PC-3 (cell line): ENCODE data around the gene PDS5B. TPM values are rescaled to one million over a fixed set of nuclear protein-coding genes. Genes with fewer than 3 reads are reported as not detected.
A peak's percentile ranks its signal among the peaks of the same experiment; 100 is the strongest.

Source experiments
- ATAC-seq: fragments of 200-7000 bp; cut with Tn5 transposase; 2 replicates; pipeline ENCODE4 v1.9.1; 2020; ENCODE audit warnings: mild to moderate bottlenecking, moderate library complexity
- BruUV-seq: library from RNA; stranded (reverse); fragments of 400-500 nt; replicated peaks from 2 replicates; lab custom pipeline; 2021; lab: Mats Ljungman, UMichigan
- CTCF ChIA-PET: fragments of 300-600 bp; sonication (Branson Sonifier 250); formaldehyde crosslinking; loops from one replicate; lab custom pipeline; 2022; ENCODE audit warnings: antibody characterized with exemption; lab: Charles Lee
- POLR2A ChIA-PET: fragments of 300-600 bp; sonication (Branson Sonifier 250); formaldehyde crosslinking; loops from one replicate; lab custom pipeline; 2022; ENCODE audit warnings: antibody characterized with exemption; ENCODE audit not compliant: unreplicated experiment; lab: Charles Lee
- DNase-seq: peaks from one replicate; pipeline ENCODE4 v3.0.0-alpha.2; 2015
- H2AFZ ChIP-seq: fragments of 300-600 bp; sonication (generic); 2 replicates; pipeline ENCODE4 v1.6.0; 2016; ENCODE audit warnings: antibody characterized with exemption, low read length
- H3F3A ChIP-seq: fragments of 300-600 bp; sonication (generic); one replicate; pipeline ENCODE4 v1.6.0; 2017; ENCODE audit warnings: antibody characterized with exemption, low read length, control low read depth, mild to moderate bottlenecking; ENCODE audit not compliant: unreplicated experiment
- H3K27ac ChIP-seq: fragments of 300-600 bp; sonication (generic); 2 replicates; pipeline ENCODE4 v1.5.1; 2016; ENCODE audit warnings: mild to moderate bottlenecking, low read length
- H3K27me3 ChIP-seq: fragments of 300-600 bp; sonication (generic); 2 replicates; pipeline ENCODE4 v1.6.1; 2016; ENCODE audit warnings: low read length, mixed read lengths
- H3K36me3 ChIP-seq: fragments of 300-600 bp; sonication (generic); 2 replicates; pipeline ENCODE4 v1.6.1; 2016; ENCODE audit warnings: low read depth, mixed run types, low read length, mixed read lengths
- H3K4me1 ChIP-seq: fragments of 300-600 bp; sonication (generic); 2 replicates; pipeline ENCODE4 v1.5.1; 2016; ENCODE audit warnings: low read length; ENCODE audit not compliant: insufficient read depth
- H3K4me2 ChIP-seq: fragments of 300-600 bp; sonication (generic); 2 replicates; pipeline ENCODE4 v1.6.0; 2016; ENCODE audit warnings: low read length
- H3K4me3 ChIP-seq: fragments of 300-600 bp; sonication (generic); 2 replicates; pipeline ENCODE4 v1.5.1; 2016; ENCODE audit warnings: mild to moderate bottlenecking, low read length, mixed read lengths
- H3K79me2 ChIP-seq: fragments of 300-600 bp; sonication (generic); 2 replicates; pipeline ENCODE4 v1.6.1; 2017; ENCODE audit warnings: low read length, mixed read lengths
- H3K9ac ChIP-seq: fragments of 300-600 bp; sonication (generic); 2 replicates; pipeline ENCODE4 v1.6.0; 2016; ENCODE audit warnings: mild to moderate bottlenecking, low read length
- H3K9me2 ChIP-seq: fragments of 300-600 bp; sonication (generic); replicated peaks from 2 replicates; pipeline ENCODE4 v1.6.1; 2016; ENCODE audit warnings: mixed run types, low read length, mixed read lengths
- H3K9me3 ChIP-seq: fragments of 300-600 bp; sonication (generic); 2 replicates; pipeline ENCODE4 v1.6.1; 2016; ENCODE audit warnings: low read length, mixed read lengths
- H4K20me1 ChIP-seq: fragments of 300-600 bp; sonication (generic); 2 replicates; pipeline ENCODE4 v1.6.1; 2016; ENCODE audit warnings: low read length, mixed read lengths
- CTCF ChIP-seq: fragments of 300-600 bp; sonication (generic); conservative IDR thresholded peaks from 2 replicates; pipeline ENCODE4 v1.5.1; 2017; ENCODE audit warnings: antibody characterized with exemption, low read depth, mild to moderate bottlenecking, low read length
- EZH2 ChIP-seq: fragments of 300-600 bp; sonication (generic); IDR thresholded peaks from one replicate; pipeline ENCODE4 v1.6.1; 2017; ENCODE audit warnings: antibody characterized with exemption, mild to moderate bottlenecking, low read length; ENCODE audit not compliant: unreplicated experiment
- EZH2phosphoT487 ChIP-seq: fragments of 300-600 bp; sonication (generic); IDR thresholded peaks from 2 replicates; pipeline ENCODE4 v1.6.1; 2018; ENCODE audit warnings: mild to moderate bottlenecking, antibody characterized with exemption, low read length, borderline replicate concordance
- intact Hi-C: fragments of 100-400 bp; cut with micrococcal nuclease; formaldehyde crosslinking; loops from 2 replicates; pipeline ENCODE4 v1.9.0; 2023
- total RNA-seq: library from RNA; depleted of rRNA; stranded (reverse); fragments of >200 nt; gene quantifications from 2 replicates; pipeline ENCODE4 v1.2.3, GENCODE V29; 2014

Gene PDS5B
- total RNA-seq, 1 experiment from 2014 or later, result 20.3 TPM

- intact Hi-C loops, result no loop called here
Measured at GRCh38 chr13:32796754-32797153, 210.5 kb downstream of the PDS5B start.

GRCh38 chr13:32802159-32802558 is 215.9 kb downstream of the PDS5B start:
- H3K36me3 ChIP-seq, result no peaks in the 10 kb centered on the region
- BruUV-seq, result no TSS peak
- H3F3A ChIP-seq, result no peaks in the 10 kb centered on the region
- no peaks in the 10 kb centered on the region for H3K27me3 ChIP-seq
- CTCF ChIA-PET, result no interaction called here
- H3K9me3 ChIP-seq, result no peaks in the 10 kb centered on the region
- no peak for TF ChIP-seq CTCF
- intact Hi-C loops, result no loop called here
- H3K4me3 ChIP-seq, result no peak overlapping the region
- no peaks in the 10 kb centered on the region for H3K4me1 ChIP-seq
- no peak overlapping the region for H3K9ac ChIP-seq
- no peak for DNase-seq
- no peaks in the 10 kb centered on the region for H3K79me2 ChIP-seq
- no peak overlapping the region for H3K27ac ChIP-seq
- no peak overlapping the region for H2AFZ ChIP-seq
- no peaks in the 10 kb centered on the region for H3K9me2 ChIP-seq
- POLR2A ChIA-PET, result no interaction called here
- no peak for ATAC-seq
- H3K4me2 ChIP-seq, result no peak overlapping the region
- H4K20me1 ChIP-seq, result no peaks in the 10 kb centered on the region

More at GRCh38 chr13:32796754-32797153, 210.5 kb downstream of the PDS5B start:
- ATAC-seq (no peak), DNase-seq (no peak)
- Histone ChIP-seq H3K4me2 (no peak overlapping the region), H2AFZ (no peak overlapping the region), H3K27me3 (no peaks in the 10 kb centered on the region), H3F3A (no peaks in the 10 kb centered on the region), H3K9me2 (no peaks in the 10 kb centered on the region), H4K20me1 (no peaks in the 10 kb centered on the region), H3K9ac (no peak overlapping the region), H3K9me3 (no peaks in the 10 kb centered on the region), H3K36me3 (no peaks in the 10 kb centered on the region), H3K4me1 (peaks cover 3% of the 10 kb centered on the region), H3K79me2 (no peaks in the 10 kb centered on the region), H3K4me3 (no peak overlapping the region), H3K27ac (no peak overlapping the region)
- BruUV-seq, result no TSS peak
- ChIA-PET POLR2A (no interaction called here), CTCF (no interaction called here)
- TF ChIP-seq EZH2 (no peak), EZH2phosphoT487 (no peak), CTCF (no peak)

- DNase-seq (peak; percentile 20), ATAC-seq (peak; percentile 61)
- Histone ChIP-seq H3K36me3 (no peaks in the 10 kb centered on the region), H3K4me2 (0 out of 2 replicates have a peak overlapping the region, but pooled peaks have one; percentile 7), H3K9ac (no peak overlapping the region), H4K20me1 (no peaks in the 10 kb centered on the region), H3K9me3 (no peaks in the 10 kb centered on the region), H3K27ac (no peak overlapping the region), H3K79me2 (no peaks in the 10 kb centered on the region), H3K4me3 (no peak overlapping the region), H3K4me1 (no peaks in the 10 kb centered on the region), H2AFZ (peak overlapping the region; percentile 36; the same call in 1 of the 2 replicates), H3K27me3 (no peaks in the 10 kb centered on the region), H3K9me2 (no peaks in the 10 kb centered on the region), H3F3A (no peaks in the 10 kb centered on the region)
- POLR2A ChIA-PET, result no interaction called here
- BruUV-seq, result no TSS peak
- TF ChIP-seq CTCF, result no peak
- TF ChIP-seq EZH2phosphoT487, result no peak
- TF ChIP-seq EZH2, result no peak
- intact Hi-C loops, result no loop called here
- CTCF ChIA-PET, result no interaction called here
Measured at GRCh38 chr13:32804673-32805230, 218.5 kb downstream of the PDS5B start.
